GM18519 (cell line): Measurements from ENCODE around the gene IGF2BP3.
"Not testable (repeated sequence)": the region's sequence is repeated elsewhere in the genome, so short reads cannot be mapped to it uniquely, and the experiment has no call there.

Experiments
- ATAC-seq: cut with Tn5 transposase; IDR thresholded peaks from one replicate; pipeline ENCODE4 v1.9.1; 2021; ENCODE audit warnings: mild to moderate bottlenecking, moderate library complexity; ENCODE audit not compliant: unreplicated experiment, low FRiP score

The IGF2BP3 gene

DNA sequence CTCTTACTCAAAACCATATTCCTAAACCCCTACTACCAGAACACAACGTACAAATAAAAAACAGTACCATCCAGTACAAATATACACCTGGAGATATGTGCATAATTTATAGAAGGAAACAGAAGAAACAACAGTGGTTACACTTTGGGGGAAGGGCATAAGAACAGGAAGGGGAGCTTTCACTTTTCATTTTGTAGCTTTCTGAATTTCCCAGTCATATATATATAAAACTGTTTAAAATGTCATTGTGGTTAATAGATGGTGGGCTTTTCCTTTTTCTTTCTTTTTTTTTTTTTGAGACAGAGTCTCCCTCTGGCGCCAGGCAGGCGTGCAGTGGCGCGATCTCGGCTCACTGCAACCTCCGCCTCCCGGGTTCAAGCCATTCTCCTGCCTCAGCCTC, 124.0 kb downstream of the IGF2BP3 start:
- no peak for ATAC-seq

DNA sequence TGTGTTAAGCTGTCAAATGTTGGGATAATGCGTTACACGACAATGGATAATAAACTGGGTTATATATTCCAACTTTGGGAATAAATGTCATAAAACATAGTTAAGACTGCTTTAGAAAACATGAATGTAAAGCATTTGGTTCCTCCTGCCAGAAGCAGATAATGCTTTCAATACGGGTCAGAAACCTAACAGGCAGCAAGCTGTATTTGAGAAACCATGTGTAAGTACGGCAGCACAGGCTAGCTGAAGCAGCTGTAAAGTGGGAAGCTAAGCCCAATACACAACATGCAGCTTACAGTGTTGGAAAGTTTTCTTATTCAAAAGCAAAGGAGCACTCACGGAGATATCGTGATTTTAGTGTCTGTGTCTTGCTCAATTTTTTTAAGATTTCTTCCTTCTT, 124.7 kb downstream of the IGF2BP3 start:
- no peak for ATAC-seq

DNA sequence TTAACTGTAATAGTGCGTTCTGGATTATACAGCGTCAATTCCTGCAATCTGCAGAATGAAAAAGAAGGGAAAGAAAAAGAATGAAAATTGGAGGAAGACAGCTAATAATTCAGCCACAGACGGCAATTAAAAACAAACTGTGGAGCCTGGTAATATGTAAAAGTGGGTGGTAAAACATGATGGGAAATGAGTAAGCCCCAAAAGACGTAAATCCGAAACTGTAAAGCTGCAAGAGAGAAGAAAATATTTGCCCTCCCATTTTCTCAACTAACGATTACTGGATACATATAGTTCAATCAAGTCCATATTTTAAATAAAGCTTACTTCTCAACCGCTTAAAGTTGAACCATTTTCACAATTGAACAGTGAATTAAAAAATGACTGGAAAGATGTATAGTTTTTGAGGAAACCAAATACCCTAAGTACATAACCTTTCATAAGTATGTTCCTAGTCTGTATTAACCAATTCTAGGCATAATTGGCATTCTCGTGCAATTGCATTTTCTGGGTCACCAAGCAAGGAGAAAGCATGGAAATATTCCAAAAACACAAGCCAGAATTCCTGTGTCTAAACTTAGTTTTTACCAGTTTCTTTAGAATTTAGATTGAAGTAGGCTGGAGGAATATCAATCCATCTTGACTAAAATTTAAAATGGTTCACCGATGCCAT, 126.3 kb downstream of the IGF2BP3 start:
- ATAC-seq = no peak

DNA sequence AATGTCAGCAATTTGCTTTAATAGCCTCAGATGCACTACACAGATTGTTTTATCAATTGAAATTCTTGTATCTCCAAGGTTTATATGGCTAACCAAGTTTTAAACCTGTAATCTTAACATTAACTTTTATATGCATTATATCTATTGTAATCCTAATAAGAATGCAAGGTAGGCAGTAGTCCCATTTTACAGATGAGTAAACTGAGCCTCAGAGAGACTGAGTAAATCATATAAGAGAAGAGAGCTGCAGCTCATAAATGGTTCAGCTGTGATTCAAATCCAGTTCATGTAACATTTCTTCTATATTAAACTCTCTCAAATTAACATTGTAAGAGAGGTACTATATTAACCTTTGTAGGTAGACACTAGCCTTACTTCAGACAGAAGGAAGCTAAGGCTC, 127.2 kb downstream of the IGF2BP3 start:
- no peak for ATAC-seq

DNA sequence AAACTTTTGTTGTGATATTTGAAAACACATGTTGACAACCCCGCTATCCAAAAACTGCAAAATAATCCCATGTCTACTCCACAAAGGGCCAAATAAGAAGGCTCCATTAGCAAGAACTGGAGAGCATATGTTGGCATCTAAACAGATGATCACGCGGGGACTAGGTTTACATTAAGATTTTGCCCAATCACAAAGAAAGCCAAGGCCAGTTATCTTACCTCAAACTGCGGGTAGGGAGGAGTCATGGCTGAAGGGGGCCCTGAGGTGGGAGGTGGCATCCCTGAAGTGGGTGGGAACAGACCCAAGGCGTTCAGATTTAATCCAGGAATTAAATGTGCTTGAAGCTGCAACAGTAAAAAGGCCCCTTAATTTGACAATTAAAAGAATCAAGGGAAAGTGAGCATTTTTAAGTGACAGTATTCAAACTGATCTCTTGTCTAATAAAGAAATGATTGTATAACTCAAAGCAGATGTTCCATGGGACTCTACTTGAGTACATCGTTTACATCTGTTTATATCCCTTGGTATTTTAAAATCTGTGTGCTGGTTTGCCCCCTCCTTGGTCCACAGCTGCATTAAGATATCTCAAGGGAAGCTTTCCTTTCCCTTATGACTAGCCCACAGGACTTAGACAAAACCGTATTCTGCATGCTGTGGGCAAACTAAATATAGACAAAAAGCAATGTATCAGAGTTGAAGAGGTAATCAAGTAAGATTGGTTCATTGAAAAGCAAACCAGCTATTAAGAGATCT, 128.3 kb downstream of the IGF2BP3 start:
- no peak for ATAC-seq

DNA sequence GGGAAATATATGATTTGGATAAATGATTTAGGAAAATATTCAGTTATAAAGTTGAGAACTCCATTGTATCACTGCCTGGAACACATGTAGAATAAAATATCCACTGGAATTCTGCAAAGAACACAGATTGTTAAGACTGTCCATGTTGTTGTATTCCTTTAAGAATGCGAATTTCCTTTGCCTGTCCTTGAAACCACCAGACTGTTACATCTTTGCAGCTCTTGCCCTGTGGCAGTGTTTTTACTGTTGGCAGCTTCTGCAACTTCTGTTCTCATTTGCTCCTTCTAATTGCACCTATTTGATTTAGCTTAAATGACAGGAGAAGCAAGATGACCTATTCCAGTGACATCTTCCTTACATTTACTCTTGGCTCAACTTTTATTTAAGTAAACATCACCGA, 131.4 kb downstream of the IGF2BP3 start:
- no peak for ATAC-seq

DNA sequence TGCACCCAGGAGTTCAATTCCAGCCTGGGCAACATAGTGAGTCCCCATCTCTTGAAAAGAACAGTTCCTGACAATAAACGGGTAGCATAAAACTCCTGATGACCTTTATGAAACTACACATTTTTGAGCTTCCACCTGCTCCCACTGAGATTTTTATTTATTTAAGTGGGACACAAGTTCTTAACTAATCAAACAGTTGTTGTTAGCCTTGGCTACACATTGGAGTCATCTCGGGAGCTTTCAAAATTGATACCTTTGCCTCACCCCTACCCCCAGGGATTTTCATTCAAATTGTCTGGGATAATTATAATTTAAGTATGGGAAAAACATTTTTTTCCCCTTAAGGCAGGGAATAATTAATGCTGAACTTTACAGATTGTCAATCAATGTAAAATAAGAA, 131.9 kb downstream of the IGF2BP3 start:
- ATAC-seq = no peak

DNA sequence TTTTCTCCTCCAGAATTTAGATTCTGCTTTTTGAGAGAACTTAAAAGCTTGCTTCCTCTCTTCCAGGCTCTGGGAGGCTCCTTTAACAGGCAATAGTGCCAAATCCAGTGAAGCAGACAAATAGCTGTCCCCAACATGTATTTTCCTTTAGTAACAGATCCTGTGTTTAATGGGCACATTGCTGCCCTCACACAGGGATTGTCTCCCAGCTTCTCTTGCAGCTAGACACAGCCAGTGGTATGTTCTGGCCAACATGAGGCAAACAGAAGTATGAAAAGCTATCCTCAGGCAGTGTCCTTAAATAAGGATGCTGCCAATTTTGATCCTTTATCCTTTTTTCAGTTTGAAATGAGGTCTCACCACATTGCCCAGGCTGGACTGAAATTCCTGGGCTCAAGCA, 132.9 kb downstream of the IGF2BP3 start:
- ATAC-seq = no peak

DNA sequence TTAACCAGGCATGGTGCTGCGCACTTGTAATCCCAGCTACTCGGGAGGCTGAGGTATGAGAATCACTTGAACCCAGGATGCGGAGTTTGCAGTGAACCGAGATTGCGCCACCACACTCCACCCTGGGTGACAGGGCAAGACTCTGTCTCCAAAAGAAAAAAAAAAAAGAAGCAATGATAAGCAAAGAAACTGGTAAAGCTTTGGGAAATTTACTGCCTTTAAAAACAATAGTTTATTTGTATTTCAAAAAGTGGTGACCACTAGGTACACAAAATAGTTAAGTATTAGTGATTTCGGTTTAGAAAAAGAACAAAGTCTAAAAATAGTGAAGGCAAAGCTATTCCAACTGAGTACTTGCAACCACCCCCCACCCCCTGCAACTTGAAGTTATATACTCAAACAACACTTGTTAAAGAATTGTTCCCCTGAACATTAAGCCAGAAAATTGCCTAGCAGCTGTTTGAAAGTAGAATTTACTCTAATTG, 133.4 kb downstream of the IGF2BP3 start:
- no peak for ATAC-seq

DNA sequence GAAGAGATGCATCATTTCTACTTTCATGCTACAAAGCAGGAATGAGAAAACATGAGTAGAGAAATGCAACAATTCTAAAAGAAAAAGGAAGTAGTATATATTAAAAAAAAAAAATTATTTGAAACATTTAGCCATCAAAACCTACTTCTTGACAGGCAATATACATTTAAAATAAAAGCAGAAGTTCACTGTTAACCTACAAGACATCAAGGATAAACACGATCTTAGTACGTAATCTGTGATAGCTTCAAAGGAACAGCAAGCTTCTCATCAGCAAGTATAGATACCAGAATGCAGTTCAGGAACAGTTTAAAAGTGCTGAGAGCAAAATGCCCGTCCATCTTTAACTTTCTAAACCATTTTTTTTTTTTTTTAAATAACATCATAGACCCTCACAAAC, 134.2 kb downstream of the IGF2BP3 start:
- no peak for ATAC-seq

DNA sequence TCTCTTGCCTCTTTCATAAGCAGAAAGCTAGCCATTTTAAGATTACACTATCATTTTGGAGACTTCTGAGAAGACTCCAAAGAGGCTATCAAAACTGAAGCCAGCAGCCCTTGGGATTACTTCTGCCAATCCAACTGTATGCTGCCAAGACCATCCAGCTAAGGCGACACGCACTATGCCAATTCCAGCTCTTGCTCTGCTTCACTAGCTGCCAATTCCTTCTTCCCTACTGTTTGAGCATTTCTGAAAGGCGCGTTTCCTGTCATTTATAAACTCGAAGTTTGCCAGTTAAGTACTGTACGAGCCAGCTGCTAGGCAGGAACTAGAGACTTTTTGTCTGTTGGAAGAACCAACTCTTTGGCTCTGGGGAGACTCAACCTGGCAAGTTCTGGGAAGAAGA, 134.7 kb downstream of the IGF2BP3 start:
- ATAC-seq = no peak

DNA sequence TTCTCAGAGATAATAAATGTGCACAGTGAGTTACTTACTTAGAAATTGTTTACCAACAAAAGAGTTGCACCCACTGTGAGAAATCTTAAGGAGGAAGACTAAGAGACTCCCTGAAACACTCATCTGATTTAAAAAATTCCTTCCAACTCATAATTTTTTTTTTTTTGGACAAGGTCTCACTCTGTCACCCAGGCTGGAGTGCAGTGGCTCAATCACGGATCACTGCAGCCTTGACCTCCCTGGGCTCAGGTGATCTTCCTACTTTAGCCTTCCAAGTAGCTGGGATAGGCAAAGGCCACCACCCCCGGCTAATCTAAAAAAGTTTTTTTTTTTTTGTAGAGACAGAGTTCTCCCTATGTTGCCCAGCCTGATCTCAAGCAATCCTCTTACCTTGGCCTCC, 135.2 kb downstream of the IGF2BP3 start:
- no peak for ATAC-seq

DNA sequence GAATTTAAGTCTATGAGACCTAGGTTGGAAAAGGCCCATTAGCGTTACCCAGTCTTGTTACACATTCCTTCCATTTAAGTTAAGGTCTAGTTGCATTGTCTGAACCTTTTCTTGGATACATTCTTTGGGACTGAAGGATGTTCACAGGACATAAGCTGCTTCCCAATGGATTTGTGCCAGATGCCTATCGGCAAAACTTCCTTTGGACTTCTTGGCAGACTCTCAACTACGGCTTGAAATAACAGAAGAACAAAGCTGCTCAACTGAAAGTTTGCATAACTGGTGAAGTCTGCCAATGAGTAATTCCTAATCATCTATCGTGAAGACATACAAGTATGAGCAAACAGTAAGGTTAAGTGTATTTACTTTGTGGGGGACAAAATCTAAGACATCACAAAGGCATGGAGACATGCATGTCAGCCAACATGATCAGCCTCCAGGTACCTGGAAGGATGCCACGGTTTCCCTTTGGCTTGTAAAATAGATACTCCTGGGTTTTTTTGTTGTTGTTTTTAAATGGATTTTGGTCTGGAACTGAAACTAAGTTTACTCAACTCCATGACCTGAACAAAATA, 135.7 kb downstream of the IGF2BP3 start:
- ATAC-seq = no peak

DNA sequence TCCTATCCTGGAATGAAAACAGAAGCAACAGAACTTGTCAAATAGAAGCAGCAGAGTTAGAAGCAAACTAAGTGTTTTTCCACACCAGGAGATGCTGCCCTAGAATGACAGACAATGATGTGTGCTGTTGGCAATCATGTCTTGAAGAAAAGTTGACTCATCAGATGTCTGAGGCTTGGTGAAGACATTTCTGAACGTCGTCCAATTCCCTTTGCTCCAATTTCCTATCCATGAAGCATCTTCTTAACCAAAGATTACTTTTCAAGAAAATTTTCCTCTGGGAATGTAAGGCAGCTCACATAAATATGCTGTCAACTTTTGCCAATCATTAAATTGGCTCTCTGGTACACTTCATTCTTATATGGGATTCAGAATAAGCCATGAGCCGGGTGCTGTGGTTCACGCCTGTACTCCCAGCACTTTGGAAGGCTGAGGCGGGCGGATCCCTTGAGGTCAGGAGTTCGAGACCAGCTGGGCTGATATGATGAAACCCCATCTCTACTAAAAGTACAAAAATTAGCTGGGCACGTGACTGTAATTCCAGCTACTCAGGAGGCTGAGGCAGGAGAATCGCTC, 136.5 kb downstream of the IGF2BP3 start:
- ATAC-seq = no peak

DNA sequence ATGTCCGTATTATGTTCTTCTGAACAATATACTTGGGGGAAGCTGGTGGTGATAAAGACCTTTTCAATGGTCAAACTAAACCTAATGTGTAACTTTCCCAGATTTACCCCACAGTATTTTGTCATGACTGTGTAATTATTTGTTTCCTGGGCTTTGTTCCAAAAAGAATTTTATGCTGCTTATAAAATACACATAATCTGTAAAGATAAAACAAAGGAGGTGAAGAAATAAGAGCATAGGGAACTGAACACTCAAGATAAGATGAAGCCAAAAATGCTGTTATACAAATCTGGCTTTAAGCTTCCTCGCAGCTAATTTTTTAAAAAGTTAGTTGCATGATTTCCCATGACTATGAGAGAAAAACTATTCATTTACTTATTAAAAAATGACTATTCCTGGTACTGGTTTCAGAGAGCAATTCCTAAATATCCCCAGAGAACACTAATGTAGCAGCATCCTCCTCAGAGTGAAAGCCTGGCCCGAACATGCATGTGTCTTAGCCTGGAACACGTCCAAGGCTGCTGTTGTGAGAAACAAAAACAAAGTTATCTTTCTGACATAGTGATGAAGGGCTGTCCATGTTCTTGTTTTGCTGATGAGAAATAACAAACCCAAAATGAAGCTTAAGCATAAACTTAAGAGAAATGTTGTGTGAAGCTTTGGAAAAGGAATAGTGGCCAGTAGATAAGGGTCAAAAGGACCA, 137.2 kb downstream of the IGF2BP3 start:
- ATAC-seq = no peak

DNA sequence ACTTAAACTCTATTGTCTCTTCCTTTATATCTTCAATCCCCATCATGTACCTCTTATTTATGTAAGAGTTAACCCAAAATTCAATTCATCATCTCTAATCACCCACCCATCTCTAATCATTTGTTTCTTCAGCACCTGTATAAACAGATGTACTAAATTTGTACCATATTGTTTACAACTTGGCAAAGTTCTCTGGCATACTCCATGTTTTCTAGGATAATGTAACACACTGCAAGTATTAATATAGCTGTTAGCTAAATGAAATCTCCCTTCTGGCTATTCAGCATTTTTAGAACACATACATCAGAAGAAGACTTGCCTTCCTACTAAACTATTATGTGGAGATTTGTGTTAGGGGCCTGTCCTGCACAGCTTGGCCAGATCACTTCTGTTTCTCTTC, 138.1 kb downstream of the IGF2BP3 start:
- no peak for ATAC-seq

DNA sequence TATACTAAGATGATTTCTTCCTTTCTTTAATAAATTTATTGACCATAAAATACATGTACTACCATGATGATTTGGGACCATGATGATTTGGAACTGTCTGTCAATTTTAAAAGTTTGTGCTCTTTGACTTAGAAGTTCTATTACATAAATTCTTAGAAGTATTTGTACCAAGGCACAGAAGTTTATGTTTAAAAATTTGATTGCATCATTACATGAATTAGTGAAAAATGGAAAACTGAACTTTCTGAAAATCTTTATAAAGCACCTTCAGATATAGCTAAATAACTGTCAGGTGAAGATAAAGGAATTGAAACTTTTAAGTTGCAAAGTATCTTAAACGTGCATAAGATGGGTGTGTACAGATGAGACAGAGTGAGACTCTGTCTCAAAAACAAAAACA, 139.2 kb downstream of the IGF2BP3 start:
- ATAC-seq = no peak

DNA sequence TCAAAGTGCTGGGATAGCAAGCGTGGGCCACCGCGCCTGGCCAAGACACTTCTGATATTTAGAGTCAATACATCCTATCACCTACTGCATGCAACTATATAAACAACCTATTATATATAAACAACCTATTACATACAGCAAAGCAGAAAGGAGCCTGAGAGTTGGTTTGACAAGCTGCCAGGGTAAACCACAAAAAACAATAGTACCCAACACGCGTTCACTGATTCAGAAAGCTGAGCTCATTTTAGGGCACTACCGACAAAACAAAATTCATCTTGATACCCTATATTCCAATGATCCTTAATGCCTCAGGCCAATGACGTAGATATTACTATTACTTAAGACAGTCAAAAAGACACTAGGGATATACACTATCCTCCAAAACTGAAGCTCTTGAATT, 154.9 kb downstream of the IGF2BP3 start:
- ATAC-seq = no peak

DNA sequence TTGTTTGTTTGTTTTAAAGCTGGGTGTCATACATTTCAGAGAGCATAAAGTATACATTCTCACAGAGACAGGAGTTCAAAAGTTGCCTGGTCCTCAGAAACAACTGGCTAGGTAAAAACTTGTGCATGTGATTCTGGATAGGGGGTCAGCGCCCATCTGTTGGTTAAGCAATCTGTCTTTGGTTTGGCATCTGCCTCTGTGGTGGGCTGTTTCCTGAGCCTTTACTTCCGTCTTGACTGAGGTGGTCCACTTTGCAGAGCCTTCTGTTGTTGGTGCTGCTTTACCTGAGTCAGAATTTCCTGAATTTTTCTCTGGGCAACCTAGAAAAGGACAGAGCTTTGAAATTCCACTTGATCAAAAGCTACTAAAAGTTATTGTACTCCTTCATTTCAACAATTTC, 158.2 kb downstream of the IGF2BP3 start:
- ATAC-seq = not testable (repeated sequence)

DNA sequence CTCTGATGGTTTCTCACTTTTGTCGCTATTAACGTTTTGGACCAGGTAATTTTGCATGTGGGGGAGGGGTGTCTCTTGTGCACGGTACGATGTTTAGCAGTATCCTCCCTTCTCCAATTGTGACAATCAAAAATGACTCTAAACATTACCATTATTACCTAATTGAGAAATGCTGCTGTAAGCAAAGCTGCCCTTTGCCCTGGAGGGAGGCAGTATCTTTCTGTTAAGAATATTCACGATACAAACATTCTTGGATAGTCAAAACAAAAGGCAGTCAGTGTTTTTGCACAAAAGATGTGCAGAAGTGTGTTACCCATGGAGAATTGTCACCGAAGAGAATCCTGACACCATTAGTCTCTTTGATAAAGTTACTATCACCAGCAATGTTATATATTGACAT, 161.5 kb downstream of the IGF2BP3 start:
- ATAC-seq = no peak
